ENCODE data around the gene DLGAP1. TPM values are rescaled to one million over a fixed set of nuclear protein-coding genes. Genes with fewer than 3 reads are reported as not detected.

DLGAP1 gene
- total and polyA plus RNA-seq, 5 donors from 2014 or later: 0.11 to 5.4 (median 0.68) TPM

DNA sequence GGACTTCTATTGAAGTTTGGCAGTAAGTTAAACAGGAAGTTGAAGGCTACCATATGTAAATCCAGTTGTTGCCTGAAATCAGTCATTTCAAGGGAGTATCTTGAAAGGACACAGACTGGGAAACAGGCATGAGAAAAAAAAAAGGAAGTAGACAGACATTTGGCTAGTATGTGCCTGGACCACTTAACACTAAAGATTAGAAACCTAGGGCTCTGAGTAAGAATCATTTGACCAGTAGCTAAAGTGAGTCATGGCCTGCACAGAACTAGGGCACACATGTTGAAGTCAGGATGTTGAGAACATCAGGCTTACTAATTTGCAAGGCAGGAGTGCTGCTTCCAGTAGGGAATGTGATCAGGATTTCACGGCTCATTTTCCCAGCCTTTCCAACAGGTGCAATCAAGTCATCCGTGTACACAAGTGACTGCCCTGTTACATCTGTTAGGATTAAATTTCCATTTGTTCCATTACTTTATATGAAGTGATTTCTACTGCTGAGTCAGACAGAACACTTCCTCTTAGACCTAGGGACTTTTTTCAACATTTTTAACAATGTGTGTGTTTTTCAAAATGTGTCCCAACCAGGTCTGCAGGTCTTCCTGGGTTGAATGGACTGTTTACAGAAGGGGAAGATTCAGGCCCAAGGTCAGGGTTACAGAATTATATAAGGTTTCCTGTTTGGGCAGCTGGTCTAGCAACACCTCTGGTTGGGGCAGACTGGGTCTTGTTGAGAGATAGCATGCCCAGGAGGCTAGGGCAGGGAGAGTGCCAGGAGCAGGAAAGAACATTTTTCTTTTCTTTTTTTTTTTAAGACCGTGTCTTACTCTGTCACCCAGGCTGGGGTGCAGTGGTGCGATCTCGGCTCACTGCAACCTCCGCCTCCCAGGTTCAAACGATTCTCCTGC is 859.5 kb downstream of the DLGAP1 start:
- peaks cover 15% of the 10 kb centered on the region for H3K36me3 Mint-ChIP-seq
- Histone ChIP-seq H3K36me3 (ENCODE audit: control insufficient read depth, insufficient read depth, low read length) (peaks cover 4% of the 10 kb centered on the region), H3K4me1 (ENCODE audit: control insufficient read depth, insufficient read depth, low read length, poor library complexity, severe bottlenecking) (peaks cover 57% of the 10 kb centered on the region), H3K9me3 (ENCODE audit: control insufficient read depth in 2 of 2, low read length in 2 of 2) (no peaks in the 10 kb centered on the region), H3K27ac (ENCODE audit: insufficient read depth, low read length, poor library complexity, severe bottlenecking) (peak overlapping the region; percentile 98), H3K4me3 (ENCODE audit: low read depth, low read length) (peak overlapping the region; percentile 94), H3K27me3 (ENCODE audit: control insufficient read depth, insufficient read depth, low read length) (no peaks in the 10 kb centered on the region)
- ATAC-seq (ENCODE audit: low read depth in 2 of 2) (peak; percentile 6 to 14), DNase-seq (peak in 2 of 3 donors; percentile 32 to 59)
- H3K9me3 Mint-ChIP-seq: no peaks in the 10 kb centered on the region
- H3K27me3 Mint-ChIP-seq: peaks cover 5% of the 10 kb centered on the region
- H3K27ac Mint-ChIP-seq: peak overlapping the region; percentile 98 to 100 (median 99)
- peaks cover 16 to 73% (median 45%) of the 10 kb centered on the region in 4 donors for H3K4me1 Mint-ChIP-seq
- H3K4me3 Mint-ChIP-seq: peak overlapping the region; percentile 94 to 99 (median 97)

DNA sequence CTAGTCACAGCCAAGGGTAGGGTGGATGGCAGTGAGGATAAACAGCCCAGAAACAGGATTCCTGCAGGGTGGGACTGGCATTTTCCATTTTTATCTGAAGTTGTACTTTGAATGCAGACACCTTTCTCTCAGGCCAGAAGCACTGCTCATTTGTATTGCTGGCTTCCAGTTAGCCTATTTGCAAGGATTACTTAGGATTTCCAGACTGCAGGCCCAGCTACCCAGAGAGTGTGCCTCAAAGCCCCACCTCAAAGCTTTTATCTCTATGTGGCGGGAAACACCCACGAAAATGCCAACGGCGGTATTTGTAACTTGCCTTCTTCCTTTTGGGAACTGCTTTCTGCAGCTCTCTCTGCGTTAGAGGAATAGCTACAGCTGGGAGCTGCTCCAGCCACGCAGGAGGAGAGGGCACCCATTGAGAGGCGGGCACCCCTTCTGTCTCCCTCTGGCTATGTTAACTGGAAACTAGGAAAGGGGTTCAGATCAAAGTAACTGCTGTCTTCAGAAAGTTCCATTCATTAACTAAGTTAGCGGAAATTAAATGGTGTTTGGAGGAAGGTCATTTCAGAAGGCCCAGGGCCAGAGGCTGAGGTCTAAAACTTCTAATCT is 860.2 kb downstream of the DLGAP1 start:
- Mint-ChIP-seq H3K27ac (peak overlapping the region; percentile 98 to 100 (median 99)), H3K4me3 (peak overlapping the region; percentile 94 to 99 (median 97)), H3K4me1 (peaks cover 16 to 71% (median 44%) of the 10 kb centered on the region in 4 donors), H3K36me3 (peaks cover 15% of the 10 kb centered on the region), H3K9me3 (no peaks in the 10 kb centered on the region), H3K27me3 (peaks cover 5% of the 10 kb centered on the region)
- Histone ChIP-seq H3K4me3 (ENCODE audit: low read depth, low read length) (peak overlapping the region; percentile 94), H3K27me3 (ENCODE audit: control insufficient read depth, insufficient read depth, low read length) (no peaks in the 10 kb centered on the region), H3K36me3 (ENCODE audit: control insufficient read depth, insufficient read depth, low read length) (peaks cover 4% of the 10 kb centered on the region), H3K9me3 (ENCODE audit: control insufficient read depth in 2 of 2, low read length in 2 of 2) (no peaks in the 10 kb centered on the region), H3K4me1 (ENCODE audit: control insufficient read depth, insufficient read depth, low read length, poor library complexity, severe bottlenecking) (peaks cover 57% of the 10 kb centered on the region), H3K27ac (ENCODE audit: insufficient read depth, low read length, poor library complexity, severe bottlenecking) (peak overlapping the region; percentile 98)
- peak in 1 of 3 donors; percentile 58 for DNase-seq
- ATAC-seq (ENCODE audit: low read depth in 2 of 2): no peak

DNA sequence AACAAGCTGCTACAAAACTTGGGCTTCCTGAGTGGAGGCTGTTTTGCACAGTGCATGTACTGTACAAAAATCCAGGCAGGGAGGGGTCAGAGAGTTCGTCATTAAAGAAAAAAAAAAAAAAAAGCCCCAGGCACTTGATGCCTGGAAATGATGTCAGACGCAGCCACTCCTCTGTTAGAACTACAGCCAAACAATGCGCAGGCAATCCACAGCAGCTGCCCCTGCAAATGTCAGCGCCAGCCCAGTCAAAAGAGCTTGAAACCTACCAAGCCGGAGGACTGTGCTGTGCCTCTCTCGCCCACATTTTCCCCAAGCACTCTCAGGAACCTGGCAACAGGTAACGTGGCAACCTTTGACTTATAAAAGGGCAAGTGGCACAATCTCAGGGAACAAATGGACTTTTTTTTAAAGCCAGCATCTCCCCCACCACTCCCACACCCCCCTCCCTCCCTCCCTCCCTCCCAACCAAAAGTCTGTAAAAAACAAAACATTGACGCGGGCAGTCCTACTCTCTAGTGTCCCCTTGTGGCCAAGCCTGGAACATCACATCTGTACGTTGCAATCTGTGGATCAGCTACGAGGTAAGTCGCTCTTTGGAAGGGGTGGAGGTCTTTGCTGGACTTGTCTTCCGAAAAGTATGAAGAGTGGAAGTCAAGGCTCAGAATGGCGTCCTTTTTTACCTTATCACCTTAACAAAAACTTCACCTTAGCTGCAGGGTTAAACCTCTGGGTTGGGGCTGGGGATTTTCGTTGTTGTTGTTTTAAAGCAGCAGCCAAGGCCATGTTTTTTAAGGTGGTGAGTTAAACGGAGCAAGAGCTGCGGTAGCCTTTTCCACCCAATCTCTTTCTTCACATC is 861.0 kb downstream of the DLGAP1 start:
- Mint-ChIP-seq H3K4me1 (peaks cover 16 to 65% (median 42%) of the 10 kb centered on the region in 4 donors), H3K27ac (peak overlapping the region; percentile 98 to 100 (median 99))

DNA sequence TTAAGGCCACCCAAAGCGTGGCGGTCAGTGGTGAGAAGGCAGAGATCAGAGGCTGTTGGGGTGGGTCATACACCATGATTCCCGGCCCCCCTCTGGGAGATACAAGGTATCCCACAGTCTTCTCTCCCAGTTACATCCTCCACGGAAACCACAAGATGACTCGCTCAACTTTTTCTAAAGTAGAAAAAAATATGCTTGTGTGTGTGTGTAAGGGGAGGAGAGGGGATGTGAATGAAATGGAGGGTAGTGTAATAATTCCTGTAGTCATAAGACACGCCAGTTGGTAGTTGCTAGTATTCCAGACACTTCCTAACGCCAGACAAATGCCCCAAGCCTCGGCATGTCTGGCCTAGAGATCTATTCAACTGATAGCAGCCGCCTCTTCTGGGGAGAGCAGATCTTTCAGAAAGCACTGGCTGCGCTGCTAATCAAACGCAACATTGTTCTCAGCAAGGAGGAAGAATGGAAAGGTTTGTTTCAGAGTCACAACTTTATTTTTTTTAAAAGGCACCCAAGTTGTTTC is 861.7 kb downstream of the DLGAP1 start:
- peak overlapping the region; percentile 94 for H3K4me3 ChIP-seq (ENCODE audit: low read depth, low read length)
- Mint-ChIP-seq H3K27ac (peak overlapping the region; percentile 98 to 100 (median 99)), H3K9me3 (no peaks in the 10 kb centered on the region), H3K4me3 (peak overlapping the region; percentile 94 to 99 (median 97)), H3K36me3 (peaks cover 15% of the 10 kb centered on the region), H3K27me3 (peaks cover 5% of the 10 kb centered on the region), H3K4me1 (peaks cover 16 to 59% (median 40%) of the 10 kb centered on the region in 4 donors)
- H3K27me3 ChIP-seq (ENCODE audit: control insufficient read depth, insufficient read depth, low read length): no peaks in the 10 kb centered on the region
- peaks cover 51% of the 10 kb centered on the region for H3K4me1 ChIP-seq (ENCODE audit: control insufficient read depth, insufficient read depth, low read length, poor library complexity, severe bottlenecking)
- H3K9me3 ChIP-seq (ENCODE audit: control insufficient read depth in 2 of 2, low read length in 2 of 2): no peaks in the 10 kb centered on the region
- H3K36me3 ChIP-seq (ENCODE audit: control insufficient read depth, insufficient read depth, low read length): no peaks in the 10 kb centered on the region
- ATAC-seq (ENCODE audit: low read depth in 2 of 2) (no peak), DNase-seq (no peak)
- H3K27ac ChIP-seq (ENCODE audit: insufficient read depth, low read length, poor library complexity, severe bottlenecking): peak overlapping the region; percentile 98

More for the DNA sequence above, 861.0 kb downstream of the DLGAP1 start:
- Mint-ChIP-seq H3K9me3 (no peaks in the 10 kb centered on the region), H3K4me3 (peak overlapping the region; percentile 94 to 99 (median 97)), H3K36me3 (peaks cover 15% of the 10 kb centered on the region), H3K27me3 (peaks cover 5% of the 10 kb centered on the region)
- H3K4me3 ChIP-seq (ENCODE audit: low read depth, low read length): peak overlapping the region; percentile 94
- DNase-seq: peak; percentile 85 to 95 (median 95)
- no peaks in the 10 kb centered on the region for H3K9me3 ChIP-seq (ENCODE audit: control insufficient read depth in 2 of 2, low read length in 2 of 2)
- peak; percentile 83 for ATAC-seq (ENCODE audit: low read depth in 2 of 2)
- H3K27ac ChIP-seq (ENCODE audit: insufficient read depth, low read length, poor library complexity, severe bottlenecking): peak overlapping the region; percentile 98
- H3K27me3 ChIP-seq (ENCODE audit: control insufficient read depth, insufficient read depth, low read length): no peaks in the 10 kb centered on the region
- peaks cover 1% of the 10 kb centered on the region for H3K36me3 ChIP-seq (ENCODE audit: control insufficient read depth, insufficient read depth, low read length)
- H3K4me1 ChIP-seq (ENCODE audit: control insufficient read depth, insufficient read depth, low read length, poor library complexity, severe bottlenecking): peaks cover 53% of the 10 kb centered on the region

DNA sequence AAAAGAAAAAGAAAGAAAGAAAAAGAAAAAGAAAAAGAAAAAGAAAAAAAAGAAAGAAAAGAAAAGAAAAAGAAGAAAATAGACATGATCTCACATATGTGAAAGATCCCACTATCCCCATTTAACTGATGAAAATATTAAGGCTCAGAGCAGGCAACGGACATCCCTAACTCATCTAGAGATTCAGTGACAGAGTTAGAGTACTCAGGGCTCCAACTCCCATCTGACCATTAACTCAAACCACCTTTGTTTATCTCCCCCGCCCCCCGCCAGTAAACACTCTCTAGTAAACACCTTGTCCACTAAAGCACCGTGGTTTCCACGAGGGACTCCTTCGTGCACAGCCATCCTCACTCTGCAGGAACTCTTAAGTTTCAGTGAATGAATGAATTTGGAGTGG is 862.2 kb downstream of the DLGAP1 start:
- H3K4me1 ChIP-seq (ENCODE audit: control insufficient read depth, insufficient read depth, low read length, poor library complexity, severe bottlenecking): peaks cover 46% of the 10 kb centered on the region
- H3K4me1 Mint-ChIP-seq: peaks cover 16 to 54% (median 38%) of the 10 kb centered on the region in 4 donors
- H3K27me3 Mint-ChIP-seq: peaks cover 5% of the 10 kb centered on the region
- DNase-seq (no peak), ATAC-seq (ENCODE audit: low read depth in 2 of 2) (no peak)
- peak overlapping the region; percentile 94 for H3K4me3 ChIP-seq (ENCODE audit: low read depth, low read length)
- peak overlapping the region; percentile 98 to 100 (median 99) for H3K27ac Mint-ChIP-seq
- H3K9me3 ChIP-seq (ENCODE audit: control insufficient read depth in 2 of 2, low read length in 2 of 2): no peaks in the 10 kb centered on the region
- peak overlapping the region; percentile 94 to 99 (median 97) for H3K4me3 Mint-ChIP-seq
- no peaks in the 10 kb centered on the region for H3K9me3 Mint-ChIP-seq
- no peaks in the 10 kb centered on the region for H3K36me3 ChIP-seq (ENCODE audit: control insufficient read depth, insufficient read depth, low read length)
- no peaks in the 10 kb centered on the region for H3K27me3 ChIP-seq (ENCODE audit: control insufficient read depth, insufficient read depth, low read length)
- peak overlapping the region; percentile 98 for H3K27ac ChIP-seq (ENCODE audit: insufficient read depth, low read length, poor library complexity, severe bottlenecking)
- H3K36me3 Mint-ChIP-seq: peaks cover 14% of the 10 kb centered on the region

DNA sequence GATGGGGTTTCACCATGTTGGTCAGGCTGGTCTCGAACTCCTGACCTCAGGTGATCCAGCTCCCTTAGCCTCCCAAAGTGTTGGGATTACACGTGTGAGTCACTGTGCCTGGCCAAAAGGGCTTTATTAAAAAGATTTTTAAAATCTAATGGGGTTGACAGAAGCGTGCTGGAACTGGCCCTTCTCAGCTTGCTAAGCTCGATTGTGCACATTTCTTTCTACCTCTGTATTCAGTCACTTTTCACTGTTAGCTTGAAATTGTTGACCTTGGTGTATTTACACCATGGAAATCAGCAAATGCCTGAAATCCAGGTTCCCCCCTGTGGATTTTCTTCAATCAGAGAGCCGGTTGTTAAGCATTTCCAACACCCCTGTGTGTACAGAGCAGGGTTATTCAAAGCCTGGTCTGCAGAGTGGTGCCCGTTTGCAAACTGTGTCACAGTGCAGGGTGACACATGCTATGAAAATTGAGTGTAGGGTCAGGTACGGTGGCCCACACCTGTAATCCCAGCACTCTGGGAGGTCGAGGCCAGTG is 864.9 kb downstream of the DLGAP1 start:
- Histone ChIP-seq H3K9me3 (ENCODE audit: control insufficient read depth in 2 of 2, low read length in 2 of 2) (no peaks in the 10 kb centered on the region), H3K4me1 (ENCODE audit: control insufficient read depth, insufficient read depth, low read length, poor library complexity, severe bottlenecking) (peaks cover 19% of the 10 kb centered on the region), H3K27me3 (ENCODE audit: control insufficient read depth, insufficient read depth, low read length) (no peaks in the 10 kb centered on the region), H3K27ac (ENCODE audit: insufficient read depth, low read length, poor library complexity, severe bottlenecking) (no peak overlapping the region), H3K4me3 (ENCODE audit: low read depth, low read length) (no peak overlapping the region), H3K36me3 (ENCODE audit: control insufficient read depth, insufficient read depth, low read length) (no peaks in the 10 kb centered on the region)
- Mint-ChIP-seq H3K27ac (no peak overlapping the region), H3K9me3 (peaks cover 0 to 2% (median 0%) of the 10 kb centered on the region in 7 donors), H3K4me3 (no peak overlapping the region), H3K36me3 (no peaks in the 10 kb centered on the region), H3K4me1 (peaks cover 4 to 44% (median 29%) of the 10 kb centered on the region in 4 donors), H3K27me3 (peaks cover 5% of the 10 kb centered on the region)
- ATAC-seq (ENCODE audit: low read depth in 2 of 2) (no peak), DNase-seq (no peak)

All from CD4-positive, CD25-positive, alpha-beta regulatory T cell (primary cell).